Measurements from ENCODE around the gene GHR.

DNA sequence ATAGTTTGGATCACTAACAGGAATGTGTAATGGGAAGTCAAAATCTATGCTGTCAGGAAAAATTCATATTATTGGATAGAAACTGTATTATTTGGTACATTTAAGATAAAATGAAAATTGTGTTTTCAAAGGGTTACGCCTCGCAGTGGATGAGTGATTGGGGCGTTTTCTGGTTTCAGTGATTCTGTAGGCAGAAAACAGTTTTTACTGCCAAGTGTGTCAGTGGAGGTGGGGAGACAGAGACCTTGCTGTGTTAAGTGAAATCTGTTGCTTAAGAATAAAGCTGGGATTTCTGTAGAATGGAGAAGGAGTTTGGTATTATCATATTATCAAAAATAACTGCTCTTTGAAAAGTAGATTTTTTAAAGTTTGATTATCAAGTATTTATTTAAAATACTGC is 69.7 kb downstream of the GHR start:
- TF ChIP-seq, protein P1, sequence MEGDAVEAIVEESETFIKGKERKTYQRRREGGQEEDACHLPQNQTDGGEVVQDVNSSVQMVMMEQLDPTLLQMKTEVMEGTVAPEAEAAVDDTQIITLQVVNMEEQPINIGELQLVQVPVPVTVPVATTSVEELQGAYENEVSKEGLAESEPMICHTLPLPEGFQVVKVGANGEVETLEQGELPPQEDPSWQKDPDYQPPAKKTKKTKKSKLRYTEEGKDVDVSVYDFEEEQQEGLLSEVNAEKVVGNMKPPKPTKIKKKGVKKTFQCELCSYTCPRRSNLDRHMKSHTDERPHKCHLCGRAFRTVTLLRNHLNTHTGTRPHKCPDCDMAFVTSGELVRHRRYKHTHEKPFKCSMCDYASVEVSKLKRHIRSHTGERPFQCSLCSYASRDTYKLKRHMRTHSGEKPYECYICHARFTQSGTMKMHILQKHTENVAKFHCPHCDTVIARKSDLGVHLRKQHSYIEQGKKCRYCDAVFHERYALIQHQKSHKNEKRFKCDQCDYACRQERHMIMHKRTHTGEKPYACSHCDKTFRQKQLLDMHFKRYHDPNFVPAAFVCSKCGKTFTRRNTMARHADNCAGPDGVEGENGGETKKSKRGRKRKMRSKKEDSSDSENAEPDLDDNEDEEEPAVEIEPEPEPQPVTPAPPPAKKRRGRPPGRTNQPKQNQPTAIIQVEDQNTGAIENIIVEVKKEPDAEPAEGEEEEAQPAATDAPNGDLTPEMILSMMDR (IDR thresholded peaks at IDR 0.05) = no peak
- TF ChIP-seq ZFX (IDR thresholded peaks at IDR 0.05; ENCODE audit: borderline replicate concordance) = no peak
